ENCODE results near the gene TCF25.

Gene TCF25

GRCh38 chr16:89845417-89845816, 28.0 kb upstream of the TCF25 start:
- no peak overlapping the region for H3K4me3 ChIP-seq (ENCODE audit: low read depth in 1 of 2, low read length in 1 of 2)
- peaks cover 24% of the 10 kb centered on the region for H3K27me3 ChIP-seq
- H3K36me3 ChIP-seq = no peaks in the 10 kb centered on the region
- no peaks in the 10 kb centered on the region for H3K9me3 ChIP-seq
- peaks cover 7% of the 10 kb centered on the region in 2 experiments for H3K4me1 ChIP-seq (ENCODE audit: control insufficient read depth in 1 of 2, insufficient read depth in 1 of 2, low read depth in 1 of 2, low read length in 1 of 2)
- no peak overlapping the region for H3K27ac ChIP-seq
- TF ChIP-seq CTCF (IDR thresholded peaks at IDR 0.05) = no peak

GRCh38 chr16:89847051-89847939, 26.1 kb upstream of the TCF25 start:
- peaks cover 7% of the 10 kb centered on the region in 2 experiments for H3K4me1 ChIP-seq (ENCODE audit: control insufficient read depth in 1 of 2, insufficient read depth in 1 of 2, low read depth in 1 of 2, low read length in 1 of 2)
- H3K36me3 ChIP-seq = no peaks in the 10 kb centered on the region
- no peak for TF ChIP-seq CTCF (IDR thresholded peaks at IDR 0.05)
- no peak overlapping the region for H3K27ac ChIP-seq
- no peak overlapping the region for H3K4me3 ChIP-seq (ENCODE audit: low read depth in 1 of 2, low read length in 1 of 2)
- H3K27me3 ChIP-seq = peaks cover 24% of the 10 kb centered on the region
- no peaks in the 10 kb centered on the region for H3K9me3 ChIP-seq

GRCh38 chr16:89847940-89848297, 25.5 kb upstream of the TCF25 start:
- Histone ChIP-seq H3K27me3 (peaks cover 20% of the 10 kb centered on the region), H3K9me3 (no peaks in the 10 kb centered on the region), H3K27ac (no peak overlapping the region), H3K4me3 (ENCODE audit: low read depth in 1 of 2, low read length in 1 of 2) (no peak overlapping the region), H3K36me3 (no peaks in the 10 kb centered on the region), H3K4me1 (ENCODE audit: control insufficient read depth in 1 of 2, insufficient read depth in 1 of 2, low read depth in 1 of 2, low read length in 1 of 2) (peaks cover 4 to 6% of the 10 kb centered on the region in 2 experiments)
- TF ChIP-seq CTCF (IDR thresholded peaks at IDR 0.05) = no peak

- peaks cover 17% of the 10 kb centered on the region for H3K27me3 ChIP-seq
- H3K27ac ChIP-seq = no peak overlapping the region
- no peaks in the 10 kb centered on the region for H3K9me3 ChIP-seq
- no peak overlapping the region for H3K4me3 ChIP-seq (ENCODE audit: low read depth in 1 of 2, low read length in 1 of 2)
- TF ChIP-seq CTCF (IDR thresholded peaks at IDR 0.05) = no peak
- no peaks in the 10 kb centered on the region for H3K4me1 ChIP-seq (ENCODE audit: control insufficient read depth in 1 of 2, insufficient read depth in 1 of 2, low read depth in 1 of 2, low read length in 1 of 2)
- no peaks in the 10 kb centered on the region for H3K36me3 ChIP-seq
These were observed 24.4 kb upstream of the TCF25 start for GRCh38 chr16:89848974-89849373.

- no peaks in the 10 kb centered on the region for H3K36me3 ChIP-seq
- H3K4me3 ChIP-seq (ENCODE audit: low read depth in 1 of 2, low read length in 1 of 2) = no peak overlapping the region
- H3K27ac ChIP-seq = no peak overlapping the region
- H3K9me3 ChIP-seq = no peaks in the 10 kb centered on the region
- H3K4me1 ChIP-seq (ENCODE audit: control insufficient read depth in 1 of 2, insufficient read depth in 1 of 2, low read depth in 1 of 2, low read length in 1 of 2) = no peaks in the 10 kb centered on the region
- no peaks in the 10 kb centered on the region for H3K27me3 ChIP-seq
- TF ChIP-seq CTCF (IDR thresholded peaks at IDR 0.05) = no peak
These were observed 19.9 kb upstream of the TCF25 start for GRCh38 chr16:89853306-89853993.

Data from neutrophil (primary cell).